ENCODE results near the gene B3GAT1.

DNA sequence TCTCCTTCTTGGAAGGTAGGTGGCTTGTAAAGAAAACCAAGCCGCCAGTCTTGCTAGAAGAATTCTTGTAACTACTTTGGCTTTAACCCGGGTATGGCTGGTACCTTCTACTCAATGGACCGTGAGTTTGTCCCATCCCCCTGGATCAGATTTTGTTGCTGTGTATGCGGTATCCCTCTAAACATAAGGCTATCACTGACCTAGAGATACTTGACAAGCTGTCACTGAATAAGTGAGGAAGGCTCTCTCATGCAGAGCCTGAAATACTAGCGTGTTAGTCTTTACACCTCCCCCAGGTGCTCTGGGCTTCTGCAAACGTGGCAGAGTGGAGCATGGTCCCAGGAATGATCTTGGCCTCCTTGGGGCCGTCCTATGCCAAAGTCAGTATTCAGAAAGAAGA lies 45.8 kb downstream of the B3GAT1 start:
- TF ChIP-seq CTCF (IDR thresholded peaks at IDR 0.05; ENCODE audit: borderline replicate concordance, extremely low read depth, low read length, poor library complexity, severe bottlenecking) (no peak), EZH2 (IDR thresholded peaks at IDR 0.05; ENCODE audit: borderline replicate concordance, low read depth, low read length, severe bottlenecking) (no peak)

All from DND-41 (cell line).